WTC11 (cell line): ENCODE data around the gene CTNNA1. TPM values are rescaled to one million over a fixed set of nuclear protein-coding genes. Genes with fewer than 3 reads are reported as not detected.

Source experiments
- ATAC-seq: fragments of 200-7000 bp; cut with Tn5 transposase; 2 replicates; pipeline ENCODE4 v1.10.0; 2021; ENCODE audit warnings: mild to moderate bottlenecking, moderate library complexity
- CTCF ChIA-PET: fragments of 300-600 bp; sonication (Branson Sonifier 250); formaldehyde crosslinking; loops from one replicate; lab custom pipeline; 2021; ENCODE audit warnings: antibody characterized with exemption; lab: Charles Lee
- POLR2A ChIA-PET: fragments of 350-600 bp; sonication (Branson Sonifier 250); formaldehyde crosslinking; loops from one replicate; lab custom pipeline; 2021; ENCODE audit warnings: antibody characterized with exemption; lab: Charles Lee
- DNase-seq: peaks from one replicate; pipeline ENCODE4 v3.0.0; 2021; ENCODE audit warnings: low spot score
- H3K27ac Mint-ChIP-seq: 2 replicates; pipeline ENCODE4 v1.8.0; 2021; ENCODE audit warnings: mixed read lengths
- H3K27me3 Mint-ChIP-seq: 2 replicates; pipeline ENCODE4 v1.8.0; 2021; ENCODE audit warnings: low read depth, mild to moderate bottlenecking, moderate library complexity, mixed read lengths
- H3K36me3 Mint-ChIP-seq: 2 replicates; pipeline ENCODE4 v1.8.0; 2021; ENCODE audit warnings: mixed read lengths
- H3K4me1 Mint-ChIP-seq: 2 replicates; pipeline ENCODE4 v1.8.0; 2022; ENCODE audit warnings: mixed read lengths
- H3K4me3 Mint-ChIP-seq: 2 replicates; pipeline ENCODE4 v1.8.0; 2021; ENCODE audit warnings: mild to moderate bottlenecking, moderate library complexity, mixed read lengths
- H3K9me3 Mint-ChIP-seq: 2 replicates; pipeline ENCODE4 v1.8.0; 2021; ENCODE audit warnings: mixed read lengths
- ATF1 ChIP-seq: sonication (generic); formaldehyde crosslinking; IDR thresholded peaks from 2 replicates; pipeline ENCODE4 v1.8.1; 2023; ENCODE audit warnings: mild to moderate bottlenecking, moderate library complexity, missing genetic modification reagents
- EMX1 ChIP-seq: fragments of 250-450 bp; sonication (Bioruptor Pico); IDR thresholded peaks from 2 replicates; pipeline ENCODE4 v1.8.0; 2021; ENCODE audit warnings: mild to moderate bottlenecking
- FOXJ3 ChIP-seq: sonication (generic); formaldehyde crosslinking; IDR thresholded peaks from 2 replicates; pipeline ENCODE4 v1.9.0; 2021; ENCODE audit warnings: missing genetic modification reagents, mild to moderate bottlenecking, borderline replicate concordance
- NFE2L1 ChIP-seq: sonication (generic); formaldehyde crosslinking; IDR thresholded peaks from 2 replicates; pipeline ENCODE4 v1.8.1; 2023; ENCODE audit warnings: missing genetic modification reagents
- RELA ChIP-seq: sonication (generic); formaldehyde crosslinking; IDR thresholded peaks from 2 replicates; pipeline ENCODE4 v1.8.1; 2022; ENCODE audit warnings: missing genetic modification reagents, mild to moderate bottlenecking, borderline replicate concordance
- ZNF232 ChIP-seq: sonication (generic); formaldehyde crosslinking; IDR thresholded peaks from 2 replicates; pipeline ENCODE4 v1.8.0; 2022; ENCODE audit warnings: mild to moderate bottlenecking, missing genetic modification reagents
- ZNF317 ChIP-seq: sonication (generic); formaldehyde crosslinking; IDR thresholded peaks from 2 replicates; pipeline ENCODE4 v1.8.1; 2023; ENCODE audit warnings: low read depth, mild to moderate bottlenecking, moderate library complexity, missing genetic modification reagents, borderline replicate concordance
- ZNF423 ChIP-seq: fragments of 250-450 bp; sonication (Bioruptor Pico); IDR thresholded peaks from 2 replicates; pipeline ENCODE4 v2.1.2; 2022; ENCODE audit warnings: mild to moderate bottlenecking, moderate library complexity
- total RNA-seq: library from RNA; stranded (reverse); gene quantifications from 3 replicates; pipeline ENCODE4 v1.2.3, GENCODE V29; 2021
- TF ChIP-seq, protein P1 (sequence below): fragments of 250-450 bp; sonication (Bioruptor Pico); IDR thresholded peaks from 2 replicates; pipeline ENCODE4 v1.9.0; 2021; ENCODE audit warnings: mild to moderate bottlenecking
- TF ChIP-seq, protein P2 (sequence below): sonication (generic); formaldehyde crosslinking; IDR thresholded peaks from 2 replicates; pipeline ENCODE4 v1.8.1; 2023; ENCODE audit warnings: mild to moderate bottlenecking, missing genetic modification reagents, borderline replicate concordance
- TF ChIP-seq, protein P3 (sequence below): sonication (generic); formaldehyde crosslinking; IDR thresholded peaks from 2 replicates; pipeline ENCODE4 v1.8.0; 2022; ENCODE audit warnings: mild to moderate bottlenecking, missing genetic modification reagents
- TF ChIP-seq, protein P4 (sequence below): sonication (generic); formaldehyde crosslinking; IDR thresholded peaks from 2 replicates; pipeline ENCODE4 v1.8.0; 2023; ENCODE audit warnings: missing genetic modification reagents, mild to moderate bottlenecking, borderline replicate concordance
- TF ChIP-seq, protein P5 (sequence below): sonication (generic); formaldehyde crosslinking; conservative IDR thresholded peaks from 2 replicates; pipeline ENCODE4 v1.8.1; 2022; ENCODE audit warnings: mild to moderate bottlenecking, missing genetic modification reagents
- TF ChIP-seq, protein P6 (sequence below): sonication (generic); formaldehyde crosslinking; IDR thresholded peaks from 2 replicates; pipeline ENCODE4 v1.8.0; 2023; ENCODE audit warnings: mild to moderate bottlenecking, missing genetic modification reagents

Gene CTNNA1
- total RNA-seq, 1 experiment from 2014 or later: 309 TPM

DNA sequence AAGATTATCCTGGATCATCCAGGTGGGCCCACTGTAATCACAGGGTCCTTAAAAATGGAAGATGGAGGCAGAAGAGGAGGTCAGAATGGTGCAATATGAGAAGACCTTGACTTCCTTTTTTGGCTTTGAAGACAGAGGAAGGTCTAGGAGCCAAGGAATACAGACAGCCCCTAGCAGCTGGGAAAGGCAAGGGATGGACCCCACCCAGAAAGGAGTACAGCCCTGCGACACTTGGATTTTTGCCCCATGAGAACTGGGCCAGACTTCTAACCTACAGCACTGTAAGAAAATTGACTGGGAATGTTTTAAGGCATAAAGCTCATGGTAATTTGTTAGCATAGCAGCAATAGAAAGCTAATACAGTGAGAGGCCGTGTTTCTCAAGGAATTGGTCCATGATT, 188.8 kb downstream of the CTNNA1 start (continued):
- TF ChIP-seq, protein P1, sequence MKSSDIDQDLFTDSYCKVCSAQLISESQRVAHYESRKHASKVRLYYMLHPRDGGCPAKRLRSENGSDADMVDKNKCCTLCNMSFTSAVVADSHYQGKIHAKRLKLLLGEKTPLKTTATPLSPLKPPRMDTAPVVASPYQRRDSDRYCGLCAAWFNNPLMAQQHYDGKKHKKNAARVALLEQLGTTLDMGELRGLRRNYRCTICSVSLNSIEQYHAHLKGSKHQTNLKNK (CRISPR knock-in tag): no peak
- TF ChIP-seq NFE2L1 (CRISPR knock-in tag): no peak

DNA sequence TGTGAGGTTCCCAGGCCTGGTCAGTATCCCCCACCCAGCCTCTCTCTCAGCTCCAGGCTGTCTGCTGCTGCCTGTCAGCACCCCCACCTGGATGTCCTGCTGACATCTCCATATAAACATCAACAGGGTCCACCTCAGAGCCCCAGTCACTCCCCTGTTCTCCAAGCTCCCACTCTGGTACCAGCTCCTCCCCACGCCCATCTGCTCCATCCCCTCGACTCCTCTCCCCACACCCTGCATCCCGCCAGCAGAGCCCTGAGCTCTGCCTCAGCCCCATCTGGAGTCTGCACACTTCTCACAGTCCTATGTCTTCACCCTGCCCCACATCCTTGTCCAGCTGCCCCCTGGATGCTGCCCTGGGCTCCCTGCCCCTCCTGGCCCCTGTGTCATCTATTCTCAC, 189.6 kb downstream of the CTNNA1 start:
- H3K27ac Mint-ChIP-seq: no peak overlapping the region
- POLR2A ChIA-PET: interaction anchor here (1.6 kb wide), 1 partner anchor 218 kb away, joined by 3 read pairs; no protein-coding TSS in a partner anchor

DNA sequence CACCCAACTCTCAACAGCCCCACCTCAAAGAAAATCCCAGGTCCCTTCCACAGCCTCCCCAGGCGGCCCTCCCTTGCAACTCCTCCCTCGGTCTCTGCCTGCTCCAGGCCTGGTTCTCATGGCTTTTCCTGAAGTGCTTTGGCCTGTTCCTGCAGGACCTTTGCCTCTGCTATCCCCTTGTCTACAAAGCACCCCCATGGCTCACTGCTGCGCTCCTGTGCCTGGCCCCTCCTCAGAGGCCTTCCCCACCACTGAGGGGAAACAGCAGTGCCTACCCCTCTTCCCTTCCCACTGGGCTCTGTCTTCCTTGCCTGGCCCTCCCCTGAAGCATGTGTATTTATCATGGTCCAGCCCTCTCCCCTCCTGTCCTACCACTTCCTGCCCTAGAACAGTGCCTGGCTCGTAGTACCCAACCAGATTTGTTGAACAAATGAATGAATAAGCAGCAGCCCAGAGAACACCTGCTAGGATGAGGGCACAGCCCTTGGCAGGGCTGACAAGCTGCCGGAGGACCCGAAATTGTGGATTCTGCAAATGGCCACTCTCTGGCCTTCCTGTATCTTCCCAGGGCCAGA, 190.5 kb downstream of the CTNNA1 start:
- Mint-ChIP-seq H3K4me1 (peaks cover 40% of the 10 kb centered on the region), H3K9me3 (no peaks in the 10 kb centered on the region), H3K27me3 (no peaks in the 10 kb centered on the region), H3K4me3 (no peak overlapping the region), H3K36me3 (no peaks in the 10 kb centered on the region), H3K27ac (no peak overlapping the region)
- DNase-seq: no peak
- no peak for ATAC-seq
- TF ChIP-seq, protein P2, sequence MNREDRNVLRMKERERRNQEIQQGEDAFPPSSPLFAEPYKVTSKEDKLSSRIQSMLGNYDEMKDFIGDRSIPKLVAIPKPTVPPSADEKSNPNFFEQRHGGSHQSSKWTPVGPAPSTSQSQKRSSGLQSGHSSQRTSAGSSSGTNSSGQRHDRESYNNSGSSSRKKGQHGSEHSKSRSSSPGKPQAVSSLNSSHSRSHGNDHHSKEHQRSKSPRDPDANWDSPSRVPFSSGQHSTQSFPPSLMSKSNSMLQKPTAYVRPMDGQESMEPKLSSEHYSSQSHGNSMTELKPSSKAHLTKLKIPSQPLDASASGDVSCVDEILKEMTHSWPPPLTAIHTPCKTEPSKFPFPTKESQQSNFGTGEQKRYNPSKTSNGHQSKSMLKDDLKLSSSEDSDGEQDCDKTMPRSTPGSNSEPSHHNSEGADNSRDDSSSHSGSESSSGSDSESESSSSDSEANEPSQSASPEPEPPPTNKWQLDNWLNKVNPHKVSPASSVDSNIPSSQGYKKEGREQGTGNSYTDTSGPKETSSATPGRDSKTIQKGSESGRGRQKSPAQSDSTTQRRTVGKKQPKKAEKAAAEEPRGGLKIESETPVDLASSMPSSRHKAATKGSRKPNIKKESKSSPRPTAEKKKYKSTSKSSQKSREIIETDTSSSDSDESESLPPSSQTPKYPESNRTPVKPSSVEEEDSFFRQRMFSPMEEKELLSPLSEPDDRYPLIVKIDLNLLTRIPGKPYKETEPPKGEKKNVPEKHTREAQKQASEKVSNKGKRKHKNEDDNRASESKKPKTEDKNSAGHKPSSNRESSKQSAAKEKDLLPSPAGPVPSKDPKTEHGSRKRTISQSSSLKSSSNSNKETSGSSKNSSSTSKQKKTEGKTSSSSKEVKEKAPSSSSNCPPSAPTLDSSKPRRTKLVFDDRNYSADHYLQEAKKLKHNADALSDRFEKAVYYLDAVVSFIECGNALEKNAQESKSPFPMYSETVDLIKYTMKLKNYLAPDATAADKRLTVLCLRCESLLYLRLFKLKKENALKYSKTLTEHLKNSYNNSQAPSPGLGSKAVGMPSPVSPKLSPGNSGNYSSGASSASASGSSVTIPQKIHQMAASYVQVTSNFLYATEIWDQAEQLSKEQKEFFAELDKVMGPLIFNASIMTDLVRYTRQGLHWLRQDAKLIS (CRISPR knock-in tag): no peak
- TF ChIP-seq, protein P3, sequence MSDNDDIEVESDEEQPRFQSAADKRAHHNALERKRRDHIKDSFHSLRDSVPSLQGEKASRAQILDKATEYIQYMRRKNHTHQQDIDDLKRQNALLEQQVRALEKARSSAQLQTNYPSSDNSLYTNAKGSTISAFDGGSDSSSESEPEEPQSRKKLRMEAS (CRISPR knock-in tag): no peak
- TF ChIP-seq, protein P4, sequence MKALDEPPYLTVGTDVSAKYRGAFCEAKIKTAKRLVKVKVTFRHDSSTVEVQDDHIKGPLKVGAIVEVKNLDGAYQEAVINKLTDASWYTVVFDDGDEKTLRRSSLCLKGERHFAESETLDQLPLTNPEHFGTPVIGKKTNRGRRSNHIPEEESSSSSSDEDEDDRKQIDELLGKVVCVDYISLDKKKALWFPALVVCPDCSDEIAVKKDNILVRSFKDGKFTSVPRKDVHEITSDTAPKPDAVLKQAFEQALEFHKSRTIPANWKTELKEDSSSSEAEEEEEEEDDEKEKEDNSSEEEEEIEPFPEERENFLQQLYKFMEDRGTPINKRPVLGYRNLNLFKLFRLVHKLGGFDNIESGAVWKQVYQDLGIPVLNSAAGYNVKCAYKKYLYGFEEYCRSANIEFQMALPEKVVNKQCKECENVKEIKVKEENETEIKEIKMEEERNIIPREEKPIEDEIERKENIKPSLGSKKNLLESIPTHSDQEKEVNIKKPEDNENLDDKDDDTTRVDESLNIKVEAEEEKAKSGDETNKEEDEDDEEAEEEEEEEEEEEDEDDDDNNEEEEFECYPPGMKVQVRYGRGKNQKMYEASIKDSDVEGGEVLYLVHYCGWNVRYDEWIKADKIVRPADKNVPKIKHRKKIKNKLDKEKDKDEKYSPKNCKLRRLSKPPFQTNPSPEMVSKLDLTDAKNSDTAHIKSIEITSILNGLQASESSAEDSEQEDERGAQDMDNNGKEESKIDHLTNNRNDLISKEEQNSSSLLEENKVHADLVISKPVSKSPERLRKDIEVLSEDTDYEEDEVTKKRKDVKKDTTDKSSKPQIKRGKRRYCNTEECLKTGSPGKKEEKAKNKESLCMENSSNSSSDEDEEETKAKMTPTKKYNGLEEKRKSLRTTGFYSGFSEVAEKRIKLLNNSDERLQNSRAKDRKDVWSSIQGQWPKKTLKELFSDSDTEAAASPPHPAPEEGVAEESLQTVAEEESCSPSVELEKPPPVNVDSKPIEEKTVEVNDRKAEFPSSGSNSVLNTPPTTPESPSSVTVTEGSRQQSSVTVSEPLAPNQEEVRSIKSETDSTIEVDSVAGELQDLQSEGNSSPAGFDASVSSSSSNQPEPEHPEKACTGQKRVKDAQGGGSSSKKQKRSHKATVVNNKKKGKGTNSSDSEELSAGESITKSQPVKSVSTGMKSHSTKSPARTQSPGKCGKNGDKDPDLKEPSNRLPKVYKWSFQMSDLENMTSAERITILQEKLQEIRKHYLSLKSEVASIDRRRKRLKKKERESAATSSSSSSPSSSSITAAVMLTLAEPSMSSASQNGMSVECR (CRISPR knock-in tag): no peak
- TF ChIP-seq EMX1 (CRISPR knock-in tag): no peak
- TF ChIP-seq, protein P5, sequence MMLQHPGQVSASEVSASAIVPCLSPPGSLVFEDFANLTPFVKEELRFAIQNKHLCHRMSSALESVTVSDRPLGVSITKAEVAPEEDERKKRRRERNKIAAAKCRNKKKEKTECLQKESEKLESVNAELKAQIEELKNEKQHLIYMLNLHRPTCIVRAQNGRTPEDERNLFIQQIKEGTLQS (CRISPR knock-in tag): no peak
- TF ChIP-seq ZNF423 (CRISPR knock-in tag): no peak
- no peak for TF ChIP-seq FOXJ3
- CTCF ChIA-PET: interaction anchor here (0.6 to 1.3 kb wide), 3 partner anchors 19 to 494 kb away, joined by 3 read pairs; no protein-coding TSS in a partner anchor
- POLR2A ChIA-PET: no interaction called here

More for the DNA sequence above, 189.6 kb downstream of the CTNNA1 start:
- Mint-ChIP-seq H3K36me3 (no peaks in the 10 kb centered on the region), H3K4me1 (peaks cover 41% of the 10 kb centered on the region)
- no peak for DNase-seq
- TF ChIP-seq ZNF232 (CRISPR knock-in tag) (no peak), ATF1 (CRISPR knock-in tag) (no peak), ZNF317 (CRISPR knock-in tag) (no peak), RELA (CRISPR knock-in tag) (no peak)
- TF ChIP-seq, protein P6, sequence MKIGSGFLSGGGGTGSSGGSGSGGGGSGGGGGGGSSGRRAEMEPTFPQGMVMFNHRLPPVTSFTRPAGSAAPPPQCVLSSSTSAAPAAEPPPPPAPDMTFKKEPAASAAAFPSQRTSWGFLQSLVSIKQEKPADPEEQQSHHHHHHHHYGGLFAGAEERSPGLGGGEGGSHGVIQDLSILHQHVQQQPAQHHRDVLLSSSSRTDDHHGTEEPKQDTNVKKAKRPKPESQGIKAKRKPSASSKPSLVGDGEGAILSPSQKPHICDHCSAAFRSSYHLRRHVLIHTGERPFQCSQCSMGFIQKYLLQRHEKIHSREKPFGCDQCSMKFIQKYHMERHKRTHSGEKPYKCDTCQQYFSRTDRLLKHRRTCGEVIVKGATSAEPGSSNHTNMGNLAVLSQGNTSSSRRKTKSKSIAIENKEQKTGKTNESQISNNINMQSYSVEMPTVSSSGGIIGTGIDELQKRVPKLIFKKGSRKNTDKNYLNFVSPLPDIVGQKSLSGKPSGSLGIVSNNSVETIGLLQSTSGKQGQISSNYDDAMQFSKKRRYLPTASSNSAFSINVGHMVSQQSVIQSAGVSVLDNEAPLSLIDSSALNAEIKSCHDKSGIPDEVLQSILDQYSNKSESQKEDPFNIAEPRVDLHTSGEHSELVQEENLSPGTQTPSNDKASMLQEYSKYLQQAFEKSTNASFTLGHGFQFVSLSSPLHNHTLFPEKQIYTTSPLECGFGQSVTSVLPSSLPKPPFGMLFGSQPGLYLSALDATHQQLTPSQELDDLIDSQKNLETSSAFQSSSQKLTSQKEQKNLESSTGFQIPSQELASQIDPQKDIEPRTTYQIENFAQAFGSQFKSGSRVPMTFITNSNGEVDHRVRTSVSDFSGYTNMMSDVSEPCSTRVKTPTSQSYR (CRISPR knock-in tag): no peak
- TF ChIP-seq, all 79 proteins: peak for 0
- CTCF ChIA-PET: interaction anchor here (0.6 to 1.3 kb wide), 4 partner anchors 10 to 493 kb away, joined by 3 to 4 read pairs (median 3); no protein-coding TSS in a partner anchor
- H3K9me3 Mint-ChIP-seq: no peaks in the 10 kb centered on the region
- no peak for ATAC-seq
- no peak overlapping the region for H3K4me3 Mint-ChIP-seq
- H3K27me3 Mint-ChIP-seq: no peaks in the 10 kb centered on the region
